Ovary (tissue), 9 donors: ENCODE measurements around the gene EPS8L3. TPM values are rescaled to one million over a fixed set of nuclear protein-coding genes. Genes with fewer than 3 reads are reported as not detected.

Experiments used
- DNase-seq, 5 donors: peaks; one replicate each; pipeline ENCODE4 v3.0.0-alpha.2; 2019 to 2020
- H3K27ac ChIP-seq, 2 donors: fragments of 200-600 bp; one replicate each; pipeline versions ENCODE4 v1.5.1 to v1.8.0; 2019 to 2022
- H3K27me3 ChIP-seq: fragments of 200-600 bp; one replicate; pipeline ENCODE4 v1.8.0; 2022
- H3K36me3 ChIP-seq: fragments of 200-600 bp; sonication (generic); one replicate; pipeline ENCODE4 v1.5.1; 2019
- H3K4me1 ChIP-seq: one replicate; pipeline ENCODE4 v1.8.1; 2013; ENCODE audit warnings: mild to moderate bottlenecking, moderate library complexity; ENCODE audit not compliant: insufficient read depth
- H3K4me3 ChIP-seq: fragments of 200-600 bp; sonication (generic); one replicate; pipeline ENCODE4 v1.5.1; 2017
- H3K9me3 ChIP-seq, 2 donors: fragments of 200-600 bp in 1 of 2; sonication (generic) in 1 of 2; one replicate each; pipeline versions ENCODE4 v1.5.1 to v1.8.1; 2013 to 2019; ENCODE audit warnings: mild to moderate bottlenecking in 1 of 2, moderate library complexity in 1 of 2
- CTCF ChIP-seq, 3 donors: fragments of 450-650 bp in 2 of 3; fragments of 200-600 bp in 1 of 3; IDR thresholded peaks; one replicate each; pipeline versions ENCODE4 v1.5.1 to v1.8.0; 2016 to 2022; ENCODE audit warnings: antibody characterized with exemption in 3 of 3, mild to moderate bottlenecking in 1 of 3
- EP300 ChIP-seq: sonication (generic); formaldehyde crosslinking; IDR thresholded peaks from one replicate; pipeline ENCODE4 v1.6.1; 2017; ENCODE audit warnings: antibody characterized with exemption
- POLR2A ChIP-seq: fragments of 450-650 bp; IDR thresholded peaks from one replicate; pipeline ENCODE4 v1.6.1; 2017; ENCODE audit warnings: antibody characterized with exemption, mild to moderate bottlenecking, moderate library complexity
- WGBS, 3 donors: extraction: QIAGEN DNeasy Blood & Tissue Kit in 1 of 3; methylation state at CpG; one replicate each; pipeline versions ENCODE4 v1.1.5 to v1.1.7; 2013 to 2017; 5-methylcytosine and 5-hydroxymethylcytosine counted together
- intact Hi-C, 4 donors: fragments of 100-400 bp; cut with DNase I; formaldehyde crosslinking; loops; one replicate each; pipeline versions ENCODE4 v1.11.0 to v1.15.1; 2022 to 2023
- polyA plus RNA-seq, 2 donors: library from polyadenylated mRNA; stranded (reverse); fragments of 200-250 nt in 1 of 2; fragments of 350-450 nt in 1 of 2; fragmentation: Illumina TruSeq in 1 of 2; extraction: RNeasy Lipid Tissue Mini Kit (QIAGEN cat#74804) in 1 of 2; gene quantifications; one replicate each; pipeline ENCODE4 v1.2.3, GENCODE V29; 2013 to 2014
- total RNA-seq, 7 donors: library from RNA; depleted of rRNA in 2 of 7; stranded (reverse); fragments of >200 nt in 2 of 7; fragmentation: NEBNext Ultra II Directional in 3 of 7; extraction: Animal tissue kit (Norgen Biotek cat#: 25700) in 3 of 7; gene quantifications; one replicate each; pipeline versions ENCODE4 v1.1.0 to v1.2.4, GENCODE V29; 2016 to 2023
- donor health status: DM: no; HTN: no; CAD: no; lungs with moderate emphysema.
- donor health status: DM: no; HTN: no; CAD: no.
- donor health status: Bipolar disorder and iron deficiency.
- donor health status: DM: yes; HTN: yes; CAD: no.
- donor health status: DM: no; HTN: no; CAD: no.
- donor health status: DM: yes; HTN: yes; CAD: no.

Gene EPS8L3
- total and polyA plus RNA-seq, 9 donors = 0.05 to 1.9 (median 0.52) TPM; not detected in 2

- Histone ChIP-seq H3K27me3 (no peaks in the 10 kb centered on the region), H3K36me3 (no peaks in the 10 kb centered on the region), H3K9me3 (no peaks in the 10 kb centered on the region), H3K4me3 (no peak overlapping the region), H3K27ac (no peak overlapping the region), H3K4me1 (peaks cover 12% of the 10 kb centered on the region)
- intact Hi-C loops = no loop called here
- WGBS, 3 donors = 93 to 100% (median 100%) methylated on average over 1 of the region's 1 CpG
- TF ChIP-seq CTCF (IDR thresholded peaks at IDR 0.05) = no peak
- no peak for DNase-seq
Measured at GRCh38 chr1:109780982-109781381, 17.3 kb upstream of the EPS8L3 start.

- TF ChIP-seq EP300 = no peak
- no peak for TF ChIP-seq CTCF (IDR thresholded peaks at IDR 0.05)
- TF ChIP-seq POLR2A = no peak
- Histone ChIP-seq H3K27ac (no peak overlapping the region), H3K4me3 (no peak overlapping the region), H3K9me3 (no peaks in the 10 kb centered on the region), H3K36me3 (no peaks in the 10 kb centered on the region), H3K4me1 (peaks cover 6% of the 10 kb centered on the region), H3K27me3 (no peaks in the 10 kb centered on the region)
- WGBS, 3 donors = 89 to 95% (median 91%) methylated on average over 9 of the region's 9 CpGs
- intact Hi-C loops = loop anchor here (2.0 to 10.0 kb wide), 5 partner anchors 137 to 329 kb away; partner anchors contain the start of genes AHCYL1 (in 4 of the 4), CSF1 (in 1 of the 4) and GNAI3 (in 1 of the 4)
- DNase-seq = peak in 4 of 5 donors; percentile 8 to 25 (median 18)
Measured at GRCh38 chr1:109777980-109778625, 14.4 kb upstream of the EPS8L3 start.

- no peaks in the 10 kb centered on the region for H3K36me3 ChIP-seq
- intact Hi-C loops = loop anchor here (2.0 to 10.0 kb wide), 5 partner anchors 137 to 330 kb away; partner anchors contain the start of genes AHCYL1 (in 4 of the 4), CSF1 (in 1 of the 4) and GNAI3 (in 1 of the 4)
- no peak overlapping the region for H3K27ac ChIP-seq
- H3K4me1 ChIP-seq = no peaks in the 10 kb centered on the region
- TF ChIP-seq EP300 (no peak), POLR2A (no peak), CTCF (IDR thresholded peaks at IDR 0.05) (no peak)
- DNase-seq = peak in 4 of 5 donors; percentile 10 to 28 (median 18)
- H3K9me3 ChIP-seq = no peaks in the 10 kb centered on the region
- H3K27me3 ChIP-seq = no peaks in the 10 kb centered on the region
- WGBS, 3 donors = 82 to 92% (median 83%) methylated on average over 7 of the region's 7 CpGs
- no peak overlapping the region for H3K4me3 ChIP-seq
Measured at GRCh38 chr1:109777436-109777835, 13.7 kb upstream of the EPS8L3 start.

- WGBS, 3 donors = 21 to 29% (median 23%) methylated on average over 4 of the region's 4 CpGs
- intact Hi-C loops = loop anchor here (2.0 to 10.0 kb wide), 5 partner anchors 138 to 330 kb away; partner anchors contain the start of genes AHCYL1 (in 4 of the 4), CSF1 (in 1 of the 4) and GNAI3 (in 1 of the 4)
- no peak overlapping the region for H3K27ac ChIP-seq
- TF ChIP-seq CTCF (IDR thresholded peaks at IDR 0.05) (peak; percentile 93 to 98 (median 98)), POLR2A (peak; percentile 40), EP300 (no peak)
- no peaks in the 10 kb centered on the region for H3K27me3 ChIP-seq
- no peak overlapping the region for H3K4me3 ChIP-seq
- no peaks in the 10 kb centered on the region for H3K9me3 ChIP-seq
- no peaks in the 10 kb centered on the region for H3K4me1 ChIP-seq
- no peaks in the 10 kb centered on the region for H3K36me3 ChIP-seq
- peak; percentile 72 to 87 (median 84) for DNase-seq
Measured at GRCh38 chr1:109776911-109777310, 13.2 kb upstream of the EPS8L3 start.
